Mesothelial cell of epicardium (in vitro differentiated cells): Measurements from ENCODE around the gene MFSD2B. TPM values are rescaled to one million over a fixed set of nuclear protein-coding genes. Genes with fewer than 3 reads are reported as not detected.
A peak's percentile ranks its signal among the peaks of the same experiment; 100 is the strongest.

ENCODE experiments used
- DNase-seq, 2 experiments: peaks; one replicate each; pipeline ENCODE4 v3.0.0; 2021; ENCODE audit warnings: low spot score in 2 of 2; ENCODE audit not compliant: unreplicated experiment in 2 of 2
- H3K27ac Mint-ChIP-seq: 2 replicates; pipeline ENCODE4 v1.8.0; 2021; ENCODE audit warnings: mixed read lengths
- H3K27me3 Mint-ChIP-seq: 2 replicates; pipeline ENCODE4 v1.8.0; 2021; ENCODE audit warnings: low read depth, mixed read lengths
- H3K36me3 Mint-ChIP-seq: 2 replicates; pipeline ENCODE4 v1.8.0; 2021; ENCODE audit warnings: mixed read lengths
- H3K4me1 Mint-ChIP-seq: 2 replicates; pipeline ENCODE4 v1.8.0; 2021; ENCODE audit warnings: mixed read lengths
- H3K4me3 Mint-ChIP-seq: 2 replicates; pipeline ENCODE4 v1.8.0; 2021; ENCODE audit warnings: mild to moderate bottlenecking, moderate library complexity, mixed read lengths
- H3K9me3 Mint-ChIP-seq: 2 replicates; pipeline ENCODE4 v1.8.0; 2021; ENCODE audit warnings: mixed read lengths
- total RNA-seq: library from RNA; stranded (reverse); gene quantifications from 3 replicates; pipeline ENCODE4 v1.2.1, GENCODE V29; 2021
- TF ChIP-seq, protein P1 (sequence below): fragments of 200-600 bp; sonication (generic); IDR thresholded peaks from one replicate; pipeline ENCODE4 v1.5.0; 2021; ENCODE audit warnings: antibody characterized with exemption; ENCODE audit not compliant: unreplicated experiment

MFSD2B gene
- total RNA-seq, 1 donor from 2014 or later = 0.31 TPM

- peak within 1 kb of the TSS; percentile 91 for H3K27ac Mint-ChIP-seq
- H3K27me3 Mint-ChIP-seq = no peaks in the 10 kb centered on the region
- H3K36me3 Mint-ChIP-seq = peaks cover 3% of the 10 kb centered on the region
- TF ChIP-seq, protein P1, sequence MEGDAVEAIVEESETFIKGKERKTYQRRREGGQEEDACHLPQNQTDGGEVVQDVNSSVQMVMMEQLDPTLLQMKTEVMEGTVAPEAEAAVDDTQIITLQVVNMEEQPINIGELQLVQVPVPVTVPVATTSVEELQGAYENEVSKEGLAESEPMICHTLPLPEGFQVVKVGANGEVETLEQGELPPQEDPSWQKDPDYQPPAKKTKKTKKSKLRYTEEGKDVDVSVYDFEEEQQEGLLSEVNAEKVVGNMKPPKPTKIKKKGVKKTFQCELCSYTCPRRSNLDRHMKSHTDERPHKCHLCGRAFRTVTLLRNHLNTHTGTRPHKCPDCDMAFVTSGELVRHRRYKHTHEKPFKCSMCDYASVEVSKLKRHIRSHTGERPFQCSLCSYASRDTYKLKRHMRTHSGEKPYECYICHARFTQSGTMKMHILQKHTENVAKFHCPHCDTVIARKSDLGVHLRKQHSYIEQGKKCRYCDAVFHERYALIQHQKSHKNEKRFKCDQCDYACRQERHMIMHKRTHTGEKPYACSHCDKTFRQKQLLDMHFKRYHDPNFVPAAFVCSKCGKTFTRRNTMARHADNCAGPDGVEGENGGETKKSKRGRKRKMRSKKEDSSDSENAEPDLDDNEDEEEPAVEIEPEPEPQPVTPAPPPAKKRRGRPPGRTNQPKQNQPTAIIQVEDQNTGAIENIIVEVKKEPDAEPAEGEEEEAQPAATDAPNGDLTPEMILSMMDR = no peak
- H3K4me1 Mint-ChIP-seq = peaks cover 20% of the 10 kb centered on the region
- DNase-seq = peak; percentile 86 to 87
- no peaks in the 10 kb centered on the region for H3K9me3 Mint-ChIP-seq
- peak within 1 kb of the TSS; percentile 93 for H3K4me3 Mint-ChIP-seq
Measured at GRCh38 chr2:24046930-24047702, 37.2 kb downstream of the MFSD2B start, which contains the start of gene WDCP. Gene WDCP, minus strand, starts transcription at chr2:24047391. Its CDS starts 7,897 bp downstream, at chr2:24039494.

DNA sequence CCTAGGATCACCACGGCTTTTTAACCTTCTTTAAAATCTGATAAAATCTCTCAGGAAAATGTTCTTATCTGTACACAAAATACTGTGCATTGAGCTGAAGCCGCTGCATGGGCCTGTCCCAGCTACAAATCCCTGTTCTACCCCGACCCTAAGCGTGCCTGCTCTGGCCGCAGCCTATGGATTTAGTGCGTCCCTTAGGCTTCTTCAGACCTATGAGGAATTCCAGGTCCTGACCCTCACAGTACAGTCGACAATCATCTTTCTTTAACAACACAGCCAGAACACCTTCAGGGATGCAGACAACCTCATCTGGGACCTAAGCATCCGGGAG is 37.8 kb downstream of the MFSD2B start:
- Mint-ChIP-seq H3K36me3 (peaks cover 3% of the 10 kb centered on the region), H3K27me3 (no peaks in the 10 kb centered on the region), H3K4me3 (peak overlapping the region; percentile 93), H3K27ac (peak overlapping the region; percentile 91), H3K4me1 (peaks cover 20% of the 10 kb centered on the region), H3K9me3 (no peaks in the 10 kb centered on the region)
- DNase-seq = no peak
- TF ChIP-seq, protein P1 = no peak

DNA sequence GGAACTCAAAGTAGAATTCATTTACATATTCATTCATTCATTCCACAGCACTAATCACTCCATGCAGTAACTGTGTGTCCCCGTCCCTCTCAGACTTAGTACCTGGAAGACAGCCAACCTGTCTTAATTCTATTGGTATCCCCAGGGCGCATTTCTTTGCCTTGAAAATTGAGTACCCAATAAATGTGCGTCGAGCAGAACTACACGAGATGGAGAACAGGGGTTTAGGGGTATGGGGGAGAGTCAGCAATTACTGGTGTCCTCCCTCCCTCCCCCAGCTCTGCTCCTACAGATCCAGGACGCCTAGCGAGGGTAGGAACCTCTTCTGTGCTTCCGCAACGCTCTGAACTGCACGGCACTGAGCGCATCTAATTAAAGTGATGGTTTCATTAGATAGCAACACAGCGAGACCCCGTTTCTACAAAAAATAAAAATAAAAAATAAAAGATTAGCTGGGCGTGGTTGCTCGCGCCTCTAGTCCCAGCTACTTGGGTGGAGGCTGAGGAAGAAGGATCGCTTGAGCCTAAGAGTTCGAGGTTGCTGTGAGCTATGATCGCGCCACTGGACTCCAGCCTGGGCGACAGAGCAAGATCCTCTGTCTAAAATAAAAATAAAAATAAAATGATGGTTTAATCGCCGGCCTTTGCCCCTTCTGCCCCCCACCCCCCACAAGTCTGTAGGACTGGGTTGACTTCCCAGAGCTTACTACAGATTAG is 39.0 kb downstream of the MFSD2B start:
- no peaks in the 10 kb centered on the region for H3K36me3 Mint-ChIP-seq
- H3K27ac Mint-ChIP-seq = no peak overlapping the region
- DNase-seq = no peak
- no peaks in the 10 kb centered on the region for H3K9me3 Mint-ChIP-seq
- no peaks in the 10 kb centered on the region for H3K27me3 Mint-ChIP-seq
- peaks cover 20% of the 10 kb centered on the region for H3K4me1 Mint-ChIP-seq
- no peak overlapping the region for H3K4me3 Mint-ChIP-seq
- TF ChIP-seq, protein P1 = no peak

DNA sequence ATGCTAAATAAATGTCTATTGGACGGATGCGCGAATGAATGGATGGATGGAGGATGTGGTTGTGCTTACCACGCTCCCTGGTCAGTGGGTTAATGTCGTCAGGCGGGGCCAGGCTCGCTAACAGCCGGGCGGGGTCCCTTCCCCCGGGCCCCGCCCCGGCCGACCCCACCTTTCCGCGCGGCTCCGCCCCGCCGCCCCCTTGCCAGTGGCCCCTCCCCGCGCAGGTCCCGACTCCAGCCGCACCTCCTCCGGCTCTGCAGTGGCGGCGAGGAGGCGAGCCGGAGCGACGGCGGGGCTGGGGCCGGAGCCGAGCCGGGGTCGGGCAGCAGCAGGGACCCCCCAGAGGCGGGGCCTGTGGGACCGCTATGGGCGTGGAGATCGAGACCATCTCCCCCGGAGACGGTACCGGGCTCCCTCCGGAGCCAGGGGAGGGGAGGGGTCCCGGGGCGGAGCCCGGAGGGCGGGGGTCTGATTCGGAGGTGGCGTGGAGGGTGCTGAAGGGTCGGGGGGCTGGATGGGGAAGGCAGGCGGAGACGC is 39.7 kb downstream of the MFSD2B start, which contains the start of gene FKBP1B:
TSS of gene FKBP1B (plus strand) at position 257 of the 537 bp plus-strand sequence. CDS start at position 366, 109 bp downstream.
- no peaks in the 10 kb centered on the region for H3K27me3 Mint-ChIP-seq
- H3K9me3 Mint-ChIP-seq = no peaks in the 10 kb centered on the region
- no peak within 1 kb of the TSS for H3K4me3 Mint-ChIP-seq
- TF ChIP-seq, protein P1 = no peak
- peaks cover 20% of the 10 kb centered on the region for H3K4me1 Mint-ChIP-seq
- peak; percentile 46 to 50 for DNase-seq
- no peaks in the 10 kb centered on the region for H3K36me3 Mint-ChIP-seq
- H3K27ac Mint-ChIP-seq = no peak within 1 kb of the TSS

GRCh38 chr2:24050041-24050979 is 40.4 kb downstream of the MFSD2B start:
- H3K27me3 Mint-ChIP-seq = no peaks in the 10 kb centered on the region
- no peak overlapping the region for H3K4me3 Mint-ChIP-seq
- H3K4me1 Mint-ChIP-seq = peaks cover 17% of the 10 kb centered on the region
- TF ChIP-seq, protein P1 = no peak
- no peak overlapping the region for H3K27ac Mint-ChIP-seq
- no peaks in the 10 kb centered on the region for H3K9me3 Mint-ChIP-seq
- no peaks in the 10 kb centered on the region for H3K36me3 Mint-ChIP-seq
- peak; percentile 32 to 58 for DNase-seq
